ENCODE measurements around the gene DLG1.
"Not testable (repeated sequence)": the region's sequence is repeated elsewhere in the genome, so short reads cannot be mapped to it uniquely, and the experiment has no call there.

Gene DLG1

GRCh38 chr3:197224034-197224444 lies 74.4 kb downstream of the DLG1 start:
- peak; percentile 81 for TF ChIP-seq CTCF (conservative IDR thresholded peaks at IDR 0.05)
- no peak overlapping the region for H3K27ac ChIP-seq

- TF ChIP-seq CTCF (conservative IDR thresholded peaks at IDR 0.05), result no peak
- H3K27ac ChIP-seq, result no peak overlapping the region; the same call in 1 of the 2 replicates
These were observed 75.5 kb downstream of the DLG1 start for GRCh38 chr3:197222937-197223370.

GRCh38 chr3:197219619-197220018 lies 78.8 kb downstream of the DLG1 start:
- no peak overlapping the region for H3K27ac ChIP-seq
- TF ChIP-seq CTCF (conservative IDR thresholded peaks at IDR 0.05), result no peak

GRCh38 chr3:197218210-197218609 lies 80.2 kb downstream of the DLG1 start:
- H3K27ac ChIP-seq, result no peak overlapping the region
- TF ChIP-seq CTCF (conservative IDR thresholded peaks at IDR 0.05), result no peak

- no peak for TF ChIP-seq CTCF (conservative IDR thresholded peaks at IDR 0.05)
- no peak overlapping the region for H3K27ac ChIP-seq
These were observed 81.5 kb downstream of the DLG1 start for GRCh38 chr3:197216914-197217313.

GRCh38 chr3:197216169-197216860 lies 82.1 kb downstream of the DLG1 start:
- no peak overlapping the region for H3K27ac ChIP-seq
- TF ChIP-seq CTCF (conservative IDR thresholded peaks at IDR 0.05), result no peak

GRCh38 chr3:197212290-197212689 lies 86.1 kb downstream of the DLG1 start:
- no peak overlapping the region for H3K27ac ChIP-seq
- TF ChIP-seq CTCF (conservative IDR thresholded peaks at IDR 0.05), result no peak

GRCh38 chr3:197211698-197212097 lies 86.7 kb downstream of the DLG1 start:
- not testable (repeated sequence) for H3K27ac ChIP-seq

Data from VCaP (cell line).